ENCODE results near the gene MOGAT3. TPM values are rescaled to one million over a fixed set of nuclear protein-coding genes. Genes with fewer than 3 reads are reported as not detected.
"Not testable (repeated sequence)": the region's sequence is repeated elsewhere in the genome, so short reads cannot be mapped to it uniquely, and the experiment has no call there.

The MOGAT3 gene
- total and polyA plus RNA-seq, 8 donors = 0.07 to 0.11 (median 0.08) TPM; not detected in 3

DNA sequence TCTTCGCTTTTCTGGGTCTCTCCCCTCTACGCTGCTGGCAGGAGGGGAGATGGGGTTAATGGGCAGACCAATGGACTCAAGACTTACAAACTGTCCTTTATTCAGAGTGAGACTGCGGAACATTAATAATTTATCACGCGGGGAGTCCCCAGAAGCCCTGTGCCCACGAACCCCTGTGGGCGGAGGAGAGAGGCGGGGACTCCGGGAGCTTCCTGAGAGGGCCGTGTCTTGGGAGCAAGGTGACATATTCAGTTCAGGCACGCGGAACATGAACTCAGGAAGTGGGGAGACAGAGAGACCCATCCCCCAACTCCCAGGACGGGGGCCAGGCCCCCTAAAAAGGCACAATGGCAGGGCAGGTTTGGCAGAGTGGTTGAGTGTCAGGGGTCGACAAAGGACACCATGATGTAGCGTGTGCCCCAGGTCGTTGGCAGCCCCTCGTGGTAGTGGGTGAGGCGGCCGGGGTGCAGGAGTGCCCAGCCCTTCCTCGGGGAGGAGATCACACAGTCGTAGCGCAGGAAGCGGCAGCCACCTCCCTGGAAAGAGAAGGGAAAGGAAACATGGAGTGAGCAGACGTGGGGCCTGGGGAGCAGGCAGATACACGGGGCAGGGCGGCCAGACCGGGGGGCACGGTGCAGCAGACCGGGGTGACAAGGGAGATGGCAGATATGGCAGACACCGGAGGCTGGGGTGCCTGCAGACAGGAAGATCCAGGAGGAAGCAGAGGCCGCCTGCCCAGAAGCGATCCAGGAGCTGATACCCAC, 5.2 kb upstream of the MOGAT3 start:
- TF ChIP-seq, protein P1, sequence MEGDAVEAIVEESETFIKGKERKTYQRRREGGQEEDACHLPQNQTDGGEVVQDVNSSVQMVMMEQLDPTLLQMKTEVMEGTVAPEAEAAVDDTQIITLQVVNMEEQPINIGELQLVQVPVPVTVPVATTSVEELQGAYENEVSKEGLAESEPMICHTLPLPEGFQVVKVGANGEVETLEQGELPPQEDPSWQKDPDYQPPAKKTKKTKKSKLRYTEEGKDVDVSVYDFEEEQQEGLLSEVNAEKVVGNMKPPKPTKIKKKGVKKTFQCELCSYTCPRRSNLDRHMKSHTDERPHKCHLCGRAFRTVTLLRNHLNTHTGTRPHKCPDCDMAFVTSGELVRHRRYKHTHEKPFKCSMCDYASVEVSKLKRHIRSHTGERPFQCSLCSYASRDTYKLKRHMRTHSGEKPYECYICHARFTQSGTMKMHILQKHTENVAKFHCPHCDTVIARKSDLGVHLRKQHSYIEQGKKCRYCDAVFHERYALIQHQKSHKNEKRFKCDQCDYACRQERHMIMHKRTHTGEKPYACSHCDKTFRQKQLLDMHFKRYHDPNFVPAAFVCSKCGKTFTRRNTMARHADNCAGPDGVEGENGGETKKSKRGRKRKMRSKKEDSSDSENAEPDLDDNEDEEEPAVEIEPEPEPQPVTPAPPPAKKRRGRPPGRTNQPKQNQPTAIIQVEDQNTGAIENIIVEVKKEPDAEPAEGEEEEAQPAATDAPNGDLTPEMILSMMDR (IDR thresholded peaks at IDR 0.05) = no peak
- no peak overlapping the region for H3K4me3 ChIP-seq
- ATAC-seq (no peak), DNase-seq (no peak)
- peaks cover 0 to 4% of the 10 kb centered on the region in 2 donors for H3K4me1 ChIP-seq
- H3K27me3 ChIP-seq = peaks cover 19 to 29% of the 10 kb centered on the region in 2 donors
- intact Hi-C loops (cut with DNase I) = no loop called here
- no peaks in the 10 kb centered on the region for H3K9me3 ChIP-seq
- peaks cover 0 to 55% of the 10 kb centered on the region in 2 donors for H3K36me3 ChIP-seq
- no peak overlapping the region for H3K27ac ChIP-seq

DNA sequence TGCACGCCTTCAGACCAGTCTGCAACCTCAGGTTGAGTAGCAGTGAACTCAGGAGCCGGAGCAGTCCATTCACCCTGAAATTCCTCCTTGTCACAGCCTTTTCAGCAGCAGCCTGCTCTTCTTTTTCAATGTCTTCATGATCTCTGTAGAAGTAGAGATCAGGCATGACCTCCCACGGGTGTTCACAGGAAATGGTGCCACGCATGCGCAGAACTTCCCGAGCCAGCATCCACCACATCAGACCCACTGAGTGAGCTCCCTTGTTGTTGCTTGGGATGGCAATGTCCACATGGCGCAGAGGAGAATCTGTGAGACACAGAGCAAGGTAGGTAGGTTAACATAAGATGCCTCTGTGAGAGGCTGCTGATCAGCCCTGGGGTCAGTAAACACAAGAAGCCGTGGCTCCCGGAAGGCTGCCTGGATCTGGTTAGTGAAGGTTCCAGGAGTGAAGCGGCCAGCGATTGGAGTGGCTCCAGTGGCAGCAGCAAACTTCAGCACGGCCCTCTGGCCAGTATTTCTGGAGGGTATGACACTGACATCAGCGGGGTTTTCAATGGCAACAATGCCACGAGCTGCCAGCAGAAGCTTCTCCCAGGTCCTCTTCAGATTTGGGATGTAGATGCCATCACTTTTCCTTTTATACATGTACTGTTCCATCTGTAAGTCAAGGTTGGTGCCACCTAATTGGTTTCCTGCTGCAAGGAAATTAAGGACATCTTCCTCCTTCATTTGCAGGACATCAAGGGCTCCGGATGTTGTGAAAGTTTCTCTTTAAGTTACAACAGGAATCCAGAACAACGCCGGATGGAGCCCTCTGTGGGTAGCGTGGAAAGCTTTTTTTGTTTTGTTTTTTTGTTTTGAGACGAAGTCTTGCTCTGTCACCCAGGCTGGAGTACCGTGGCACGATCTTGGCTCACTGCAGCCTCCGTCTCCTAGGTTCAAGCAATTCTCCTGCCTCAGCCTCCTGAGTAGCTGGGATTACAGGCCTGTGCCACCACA, 3.2 kb upstream of the MOGAT3 start:
- H3K36me3 ChIP-seq = peaks cover 0 to 34% of the 10 kb centered on the region in 2 donors
- H3K9me3 ChIP-seq = not testable (repeated sequence)

DNA sequence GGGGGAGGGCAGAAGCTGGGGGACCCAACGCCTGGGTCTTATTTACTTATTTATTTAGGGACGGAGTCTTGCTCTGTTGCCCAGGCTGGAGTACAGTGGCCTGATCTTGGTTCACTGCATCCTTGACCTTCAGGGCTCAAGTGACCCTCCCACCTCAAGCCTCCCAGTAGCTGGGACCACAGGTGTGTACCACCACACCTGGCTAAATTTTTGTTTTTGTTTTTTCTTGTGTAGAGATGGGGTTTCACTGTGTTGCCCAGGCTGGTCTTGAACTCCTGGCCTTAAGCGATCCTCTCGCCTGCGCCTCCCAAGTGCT, 1.7 kb upstream of the MOGAT3 start:
- Histone ChIP-seq H3K36me3 (peaks cover 0 to 20% of the 10 kb centered on the region in 2 donors), H3K4me3 (no peak overlapping the region), H3K9me3 (no peaks in the 10 kb centered on the region), H3K4me1 (peaks cover 0 to 4% of the 10 kb centered on the region in 2 donors), H3K27ac (no peak overlapping the region), H3K27me3 (peaks cover 27 to 65% of the 10 kb centered on the region in 2 donors)
- no peak for ATAC-seq
- no peak for DNase-seq
- TF ChIP-seq, protein P1 (IDR thresholded peaks at IDR 0.05) = no peak
- intact Hi-C loops (cut with DNase I) = no loop called here

More for the DNA sequence above, 3.2 kb upstream of the MOGAT3 start:
- H3K4me3 ChIP-seq; intact Hi-C loops (cut with DNase I); H3K4me1 ChIP-seq; DNase-seq; H3K27ac ChIP-seq; ATAC-seq: not testable (repeated sequence)
- peaks cover 27 to 50% of the 10 kb centered on the region in 2 donors for H3K27me3 ChIP-seq

DNA sequence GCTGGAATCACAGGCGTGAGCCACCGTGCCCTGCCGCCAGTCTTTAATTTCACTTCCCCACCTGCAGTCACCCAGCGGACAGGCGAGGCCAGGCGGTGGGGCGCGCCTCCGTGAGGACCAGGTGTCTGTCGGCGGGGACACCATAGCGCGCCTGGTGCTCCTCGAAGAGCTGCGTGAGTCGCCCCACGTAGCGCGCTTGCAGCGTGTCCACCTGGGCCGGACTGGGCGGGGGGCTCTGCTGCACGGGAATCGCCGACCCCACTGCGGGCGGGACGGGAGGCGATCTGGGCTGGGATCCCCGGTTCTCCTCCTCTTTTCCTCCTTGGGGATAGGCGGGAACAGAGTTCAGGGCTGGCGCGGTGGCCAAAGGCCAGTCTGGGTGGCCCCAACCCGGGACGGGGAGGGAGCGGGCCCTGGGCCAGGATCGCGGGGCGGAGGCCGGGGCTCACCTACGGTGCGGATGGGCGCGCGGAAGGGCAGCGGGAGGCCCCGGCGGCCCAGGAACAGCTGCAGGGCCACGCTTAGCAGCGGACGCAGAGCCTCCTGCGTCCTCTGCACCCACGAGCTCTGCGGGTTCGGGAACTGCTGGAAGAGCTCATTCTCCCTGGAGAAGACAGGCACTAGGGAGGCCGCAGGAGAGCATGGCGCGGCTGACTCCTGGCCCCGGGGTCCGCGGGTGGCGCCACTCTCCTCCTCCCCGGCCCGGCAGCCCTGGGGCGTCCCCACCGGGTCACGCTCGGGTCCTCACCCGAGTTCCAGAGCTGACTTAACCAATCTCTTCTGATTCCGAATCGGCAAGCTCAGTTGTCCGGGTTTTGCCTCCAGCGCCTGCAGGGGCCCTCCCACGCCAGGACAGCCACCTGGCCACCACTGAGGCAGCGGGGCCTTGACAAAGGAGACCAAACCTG, 1.1 kb upstream of the MOGAT3 start:
- intact Hi-C loops (cut with DNase I) = no loop called here
- Histone ChIP-seq H3K36me3 (peaks cover 0 to 14% of the 10 kb centered on the region in 2 donors), H3K4me3 (no peak overlapping the region), H3K4me1 (peaks cover 0 to 4% of the 10 kb centered on the region in 2 donors), H3K27ac (no peak overlapping the region), H3K9me3 (no peaks in the 10 kb centered on the region), H3K27me3 (peaks cover 27 to 66% of the 10 kb centered on the region in 2 donors)
- TF ChIP-seq, protein P1 (IDR thresholded peaks at IDR 0.05) = no peak
- peak; percentile 42 for ATAC-seq
- DNase-seq = no peak

DNA sequence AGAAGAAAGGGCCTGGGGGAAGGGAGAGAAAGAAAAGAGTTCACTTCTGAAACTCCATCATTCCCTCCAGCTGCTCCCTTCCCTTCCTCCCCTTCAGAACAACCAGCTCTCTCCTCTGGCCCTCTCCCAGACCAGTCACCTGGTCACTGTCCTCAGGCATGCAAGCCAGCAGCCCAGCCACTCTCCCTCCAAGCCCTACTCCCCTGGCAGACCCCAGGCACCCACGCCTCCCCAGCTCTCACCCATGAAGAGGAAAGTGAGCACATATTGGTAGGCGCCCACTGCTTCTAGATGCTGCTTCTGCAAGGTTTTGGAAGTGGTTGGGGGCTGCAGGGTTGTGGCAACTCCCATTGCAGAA, 353 bp downstream of the MOGAT3 start:
- no peaks in the 10 kb centered on the region for H3K9me3 ChIP-seq
- H3K4me1 ChIP-seq = peaks cover 0 to 4% of the 10 kb centered on the region in 2 donors
- H3K27ac ChIP-seq = no peak overlapping the region
- intact Hi-C loops (cut with DNase I) = no loop called here
- TF ChIP-seq, protein P1 (IDR thresholded peaks at IDR 0.05) = no peak
- H3K27me3 ChIP-seq = peaks cover 27 to 81% of the 10 kb centered on the region in 2 donors
- ATAC-seq (no peak), DNase-seq (no peak)
- H3K4me3 ChIP-seq = no peak overlapping the region
- H3K36me3 ChIP-seq = no peaks in the 10 kb centered on the region

DNA sequence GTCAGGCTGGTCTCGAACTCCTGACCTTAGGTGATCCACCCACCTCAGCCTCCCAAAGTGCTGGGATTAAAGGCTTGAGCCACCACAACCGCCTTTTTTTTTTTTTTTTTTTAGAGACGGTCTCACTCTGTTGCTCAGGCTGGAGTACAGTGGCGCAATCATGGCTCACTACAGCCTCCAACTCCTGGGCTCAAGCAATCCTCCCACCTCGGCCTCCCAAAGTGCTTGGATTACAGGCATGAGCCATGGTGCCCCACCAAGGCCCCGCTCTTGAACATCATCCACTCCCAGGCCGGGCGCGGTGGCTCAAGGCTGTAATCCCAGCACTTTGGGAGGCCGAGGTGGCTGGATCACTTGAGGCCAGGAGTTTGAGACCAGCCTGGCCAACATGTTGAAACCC, 1.3 kb downstream of the MOGAT3 start:
- H3K4me1 ChIP-seq; ATAC-seq; DNase-seq; H3K27ac ChIP-seq; H3K36me3 ChIP-seq; intact Hi-C loops (cut with DNase I); H3K9me3 ChIP-seq; H3K4me3 ChIP-seq: not testable (repeated sequence)
- H3K27me3 ChIP-seq = peaks cover 27 to 89% of the 10 kb centered on the region in 2 donors
